ENCODE results near the gene SLCO3A1.

The SLCO3A1 gene

DNA sequence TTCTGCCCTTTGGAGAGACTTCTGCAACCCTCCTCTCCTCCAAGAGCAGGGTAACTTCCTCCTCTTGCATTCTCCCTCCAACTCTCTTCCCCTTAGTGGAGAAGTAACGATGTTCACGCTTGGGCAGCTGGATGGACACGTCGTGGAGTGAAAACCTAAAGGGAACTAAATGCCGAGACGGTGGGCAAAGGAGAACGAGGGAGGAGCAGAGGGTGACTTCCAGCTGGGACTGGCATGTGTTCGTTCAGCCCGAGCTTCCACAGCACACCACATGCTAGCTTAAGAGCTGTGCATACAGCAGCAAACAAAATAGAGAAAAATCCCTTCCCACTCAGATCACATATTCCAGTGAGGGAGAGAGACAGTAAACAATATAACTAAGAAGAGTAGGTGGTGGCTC lies 179.8 kb downstream of the SLCO3A1 start:
- no peak overlapping the region for H3K27ac ChIP-seq (ENCODE audit: low read depth, low read length)

DNA sequence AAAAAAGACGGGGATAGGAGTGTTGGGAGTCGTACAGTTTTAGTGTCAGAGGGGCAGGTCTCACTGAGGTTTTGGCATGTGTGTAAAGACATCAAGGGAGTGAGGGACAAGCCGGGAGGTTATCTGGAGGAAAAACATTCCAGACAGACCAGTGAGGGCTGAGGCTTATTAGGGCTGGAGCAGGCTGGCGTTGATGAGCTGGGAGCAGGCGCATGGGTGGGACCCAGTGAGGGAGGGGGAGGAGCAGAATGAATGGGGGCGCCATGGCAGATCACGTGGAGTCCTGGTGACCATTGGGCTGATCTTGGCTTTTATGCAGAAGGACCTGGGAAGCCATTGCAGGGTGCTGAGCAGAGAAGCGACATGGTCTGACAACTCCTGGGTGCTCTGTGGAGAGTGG lies 180.2 kb downstream of the SLCO3A1 start:
- Histone ChIP-seq H3K4me1 (ENCODE audit: control insufficient read depth, insufficient read depth, low read length) (no peaks in the 10 kb centered on the region), H3K36me3 (ENCODE audit: control insufficient read depth, insufficient read depth, low read length) (no peaks in the 10 kb centered on the region), H3K4me3 (ENCODE audit: low read length) (no peak overlapping the region), H3K9ac (ENCODE audit: low read length) (no peak overlapping the region), H3K27ac (ENCODE audit: low read depth, low read length) (no peak overlapping the region), H3K27me3 (ENCODE audit: control insufficient read depth, insufficient read depth, low read length) (no peaks in the 10 kb centered on the region)

More for the DNA sequence above, 179.8 kb downstream of the SLCO3A1 start:
- H3K36me3 ChIP-seq (ENCODE audit: control insufficient read depth, insufficient read depth, low read length) = no peaks in the 10 kb centered on the region
- H3K9ac ChIP-seq (ENCODE audit: low read length) = no peak overlapping the region
- H3K27me3 ChIP-seq (ENCODE audit: control insufficient read depth, insufficient read depth, low read length) = no peaks in the 10 kb centered on the region
- no peak overlapping the region for H3K4me3 ChIP-seq (ENCODE audit: low read length)
- H3K4me1 ChIP-seq (ENCODE audit: control insufficient read depth, insufficient read depth, low read length) = no peaks in the 10 kb centered on the region

DNA sequence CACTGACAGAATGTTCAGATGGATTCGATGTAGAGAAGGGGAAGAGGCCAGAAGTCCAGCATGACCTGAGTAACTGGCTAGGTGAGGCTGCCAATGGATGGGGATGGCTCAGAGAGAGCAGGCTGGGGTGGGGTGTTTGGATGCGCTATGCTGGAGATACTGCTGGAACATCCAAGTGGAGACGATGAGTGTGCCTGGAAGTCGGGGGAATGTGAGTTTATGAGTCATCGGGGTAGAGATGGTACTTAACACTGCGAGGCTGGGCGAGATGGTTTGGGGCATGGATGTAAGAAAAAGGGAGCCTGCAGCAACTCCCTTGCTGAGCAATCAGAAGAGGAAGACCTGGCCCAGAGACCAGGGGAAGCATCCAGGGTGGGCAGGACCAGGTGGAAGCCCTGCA lies 180.7 kb downstream of the SLCO3A1 start:
- no peaks in the 10 kb centered on the region for H3K36me3 ChIP-seq (ENCODE audit: control insufficient read depth, insufficient read depth, low read length)
- H3K4me1 ChIP-seq (ENCODE audit: control insufficient read depth, insufficient read depth, low read length) = no peaks in the 10 kb centered on the region
- H3K4me3 ChIP-seq (ENCODE audit: low read length) = no peak overlapping the region
- H3K27me3 ChIP-seq (ENCODE audit: control insufficient read depth, insufficient read depth, low read length) = no peaks in the 10 kb centered on the region
- no peak overlapping the region for H3K27ac ChIP-seq (ENCODE audit: low read depth, low read length)
- no peak overlapping the region for H3K9ac ChIP-seq (ENCODE audit: low read length)

DNA sequence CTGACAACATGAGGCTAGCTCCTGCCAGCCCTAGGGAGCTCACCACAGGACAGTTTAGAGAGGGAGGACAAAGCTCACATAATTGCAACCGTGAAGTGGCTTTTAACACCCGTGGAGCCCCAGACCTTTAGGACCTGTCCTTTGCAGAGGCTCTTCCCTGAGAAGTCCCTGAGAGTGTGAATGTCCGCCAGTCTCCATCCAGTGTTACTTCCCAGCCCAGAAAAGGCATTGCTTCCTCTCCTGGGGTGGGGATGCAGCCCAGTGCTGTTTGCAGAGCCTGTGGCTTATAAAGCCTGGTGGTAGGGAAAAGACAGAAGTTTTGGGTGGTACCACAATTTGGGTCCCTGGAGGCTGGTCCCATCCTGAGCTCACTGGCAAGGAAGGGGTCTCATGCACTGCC lies 182.0 kb downstream of the SLCO3A1 start:
- Histone ChIP-seq H3K27me3 (ENCODE audit: control insufficient read depth, insufficient read depth, low read length) (no peaks in the 10 kb centered on the region), H3K9ac (ENCODE audit: low read length) (no peak overlapping the region), H3K4me3 (ENCODE audit: low read length) (no peak overlapping the region), H3K4me1 (ENCODE audit: control insufficient read depth, insufficient read depth, low read length) (no peaks in the 10 kb centered on the region), H3K36me3 (ENCODE audit: control insufficient read depth, insufficient read depth, low read length) (no peaks in the 10 kb centered on the region), H3K27ac (ENCODE audit: low read depth, low read length) (no peak overlapping the region)

DNA sequence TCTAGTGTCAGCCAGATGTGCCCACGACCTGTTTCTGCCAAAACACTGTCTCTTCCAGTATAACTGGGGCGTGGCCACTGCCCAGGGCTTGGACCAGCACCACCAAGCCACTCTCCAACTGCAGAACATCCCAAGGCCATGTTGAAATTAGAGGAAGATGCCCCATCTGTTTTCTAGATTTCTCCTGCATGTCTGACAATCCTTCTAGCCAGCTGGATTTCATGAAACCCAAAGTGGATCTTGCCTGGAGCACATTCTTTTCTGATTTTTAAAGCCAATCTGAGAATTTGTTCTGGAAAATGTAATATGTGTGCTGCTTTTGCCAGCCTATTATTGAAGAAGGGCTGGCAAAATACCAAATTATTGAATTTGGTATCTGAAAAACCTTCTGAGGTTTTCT lies 182.5 kb downstream of the SLCO3A1 start:
- Histone ChIP-seq H3K36me3 (ENCODE audit: control insufficient read depth, insufficient read depth, low read length) (no peaks in the 10 kb centered on the region), H3K27ac (ENCODE audit: low read depth, low read length) (no peak overlapping the region), H3K4me1 (ENCODE audit: control insufficient read depth, insufficient read depth, low read length) (no peaks in the 10 kb centered on the region), H3K9ac (ENCODE audit: low read length) (no peak overlapping the region), H3K27me3 (ENCODE audit: control insufficient read depth, insufficient read depth, low read length) (no peaks in the 10 kb centered on the region), H3K4me3 (ENCODE audit: low read length) (no peak overlapping the region)

DNA sequence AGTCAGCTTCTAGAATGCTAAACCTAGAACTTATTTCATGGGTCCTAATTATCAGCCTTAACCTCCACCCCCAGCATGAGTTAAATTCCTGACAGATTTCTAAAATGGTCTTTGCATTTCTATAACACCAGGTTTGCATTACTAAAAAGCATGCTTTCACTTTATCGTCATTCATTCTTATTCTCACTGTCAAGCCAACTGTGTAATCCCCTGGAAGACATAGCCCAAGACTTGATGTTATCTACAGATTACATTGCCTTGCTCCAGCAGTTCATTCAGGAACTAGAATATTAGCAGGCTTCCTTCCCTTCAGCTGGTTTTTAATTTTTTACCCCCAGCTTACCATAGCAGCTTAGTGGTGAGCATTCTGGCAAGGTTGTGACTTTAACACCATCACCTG lies 184.0 kb downstream of the SLCO3A1 start:
- no peak overlapping the region for H3K9ac ChIP-seq (ENCODE audit: low read length)
- no peaks in the 10 kb centered on the region for H3K4me1 ChIP-seq (ENCODE audit: control insufficient read depth, insufficient read depth, low read length)
- no peaks in the 10 kb centered on the region for H3K36me3 ChIP-seq (ENCODE audit: control insufficient read depth, insufficient read depth, low read length)
- no peaks in the 10 kb centered on the region for H3K27me3 ChIP-seq (ENCODE audit: control insufficient read depth, insufficient read depth, low read length)
- no peak overlapping the region for H3K27ac ChIP-seq (ENCODE audit: low read depth, low read length)
- H3K4me3 ChIP-seq (ENCODE audit: low read length) = no peak overlapping the region

DNA sequence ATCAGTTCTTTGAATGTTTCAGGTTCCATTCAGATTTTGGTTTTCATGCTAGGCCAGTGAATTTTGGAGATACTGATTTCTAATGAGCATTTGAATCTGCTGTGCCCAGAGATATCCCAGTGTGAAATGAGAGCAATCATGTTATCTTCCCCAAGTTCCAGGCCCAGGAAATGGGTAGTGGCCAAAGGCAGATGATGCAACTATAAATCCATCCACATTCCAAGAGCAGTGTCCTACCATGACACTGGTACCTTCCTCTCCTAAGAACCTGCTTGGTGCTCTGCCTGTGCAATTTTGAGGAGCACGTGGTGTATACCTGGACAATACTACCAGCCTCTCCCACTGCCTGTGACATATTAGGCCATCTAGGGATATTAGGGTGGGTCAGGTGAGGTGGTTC lies 186.8 kb downstream of the SLCO3A1 start:
- Histone ChIP-seq H3K4me1 (ENCODE audit: control insufficient read depth, insufficient read depth, low read length) (no peaks in the 10 kb centered on the region), H3K27me3 (ENCODE audit: control insufficient read depth, insufficient read depth, low read length) (no peaks in the 10 kb centered on the region), H3K27ac (ENCODE audit: low read depth, low read length) (no peak overlapping the region), H3K4me3 (ENCODE audit: low read length) (no peak overlapping the region), H3K9ac (ENCODE audit: low read length) (no peak overlapping the region), H3K36me3 (ENCODE audit: control insufficient read depth, insufficient read depth, low read length) (no peaks in the 10 kb centered on the region)

DNA sequence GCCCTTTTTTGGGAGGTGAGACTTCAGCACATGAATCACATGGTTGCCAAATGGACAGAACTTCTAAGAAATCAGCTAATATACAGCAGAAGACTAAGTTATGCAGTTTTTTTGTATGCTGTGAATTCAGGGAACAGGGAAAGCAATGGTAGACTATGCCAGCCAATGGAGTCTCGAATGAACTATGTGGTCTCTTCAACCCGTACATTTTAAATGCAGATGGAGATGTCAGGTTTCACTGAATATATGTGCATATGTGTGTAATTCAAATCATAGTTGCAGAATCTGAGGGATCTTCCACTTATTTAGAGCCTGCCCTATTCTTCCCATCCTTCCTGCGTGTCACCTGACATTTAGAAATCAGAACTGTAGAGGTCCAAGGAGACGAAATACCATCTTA lies 187.9 kb downstream of the SLCO3A1 start:
- Histone ChIP-seq H3K36me3 (ENCODE audit: control insufficient read depth, insufficient read depth, low read length) (no peaks in the 10 kb centered on the region), H3K27me3 (ENCODE audit: control insufficient read depth, insufficient read depth, low read length) (no peaks in the 10 kb centered on the region), H3K4me1 (ENCODE audit: control insufficient read depth, insufficient read depth, low read length) (no peaks in the 10 kb centered on the region), H3K9ac (ENCODE audit: low read length) (no peak overlapping the region), H3K4me3 (ENCODE audit: low read length) (no peak overlapping the region), H3K27ac (ENCODE audit: low read depth, low read length) (no peak overlapping the region)

DNA sequence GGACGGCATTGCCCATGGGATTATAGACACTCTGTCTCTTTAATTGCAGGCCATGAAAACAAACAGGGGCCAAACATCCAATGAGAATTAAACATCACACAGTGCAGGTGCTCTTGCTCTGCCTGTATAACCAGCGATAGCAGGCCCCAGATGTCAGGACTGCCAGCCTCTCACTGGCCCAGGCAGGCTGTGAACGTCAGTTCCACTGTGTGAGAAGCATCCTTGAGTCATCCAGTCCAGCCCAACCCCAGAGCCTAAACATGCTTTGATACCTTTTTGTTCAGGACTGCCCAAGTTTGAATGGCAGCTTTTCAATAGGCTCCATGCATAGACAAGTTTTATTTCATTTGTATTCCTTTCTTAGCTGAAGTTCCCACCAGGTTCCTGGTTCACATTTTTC lies 189.8 kb downstream of the SLCO3A1 start:
- H3K36me3 ChIP-seq (ENCODE audit: control insufficient read depth, insufficient read depth, low read length) = no peaks in the 10 kb centered on the region
- H3K4me1 ChIP-seq (ENCODE audit: control insufficient read depth, insufficient read depth, low read length) = no peaks in the 10 kb centered on the region
- H3K9ac ChIP-seq (ENCODE audit: low read length) = no peak overlapping the region
- H3K4me3 ChIP-seq (ENCODE audit: low read length) = no peak overlapping the region
- no peaks in the 10 kb centered on the region for H3K27me3 ChIP-seq (ENCODE audit: control insufficient read depth, insufficient read depth, low read length)
- H3K27ac ChIP-seq (ENCODE audit: low read depth, low read length) = no peak overlapping the region

DNA sequence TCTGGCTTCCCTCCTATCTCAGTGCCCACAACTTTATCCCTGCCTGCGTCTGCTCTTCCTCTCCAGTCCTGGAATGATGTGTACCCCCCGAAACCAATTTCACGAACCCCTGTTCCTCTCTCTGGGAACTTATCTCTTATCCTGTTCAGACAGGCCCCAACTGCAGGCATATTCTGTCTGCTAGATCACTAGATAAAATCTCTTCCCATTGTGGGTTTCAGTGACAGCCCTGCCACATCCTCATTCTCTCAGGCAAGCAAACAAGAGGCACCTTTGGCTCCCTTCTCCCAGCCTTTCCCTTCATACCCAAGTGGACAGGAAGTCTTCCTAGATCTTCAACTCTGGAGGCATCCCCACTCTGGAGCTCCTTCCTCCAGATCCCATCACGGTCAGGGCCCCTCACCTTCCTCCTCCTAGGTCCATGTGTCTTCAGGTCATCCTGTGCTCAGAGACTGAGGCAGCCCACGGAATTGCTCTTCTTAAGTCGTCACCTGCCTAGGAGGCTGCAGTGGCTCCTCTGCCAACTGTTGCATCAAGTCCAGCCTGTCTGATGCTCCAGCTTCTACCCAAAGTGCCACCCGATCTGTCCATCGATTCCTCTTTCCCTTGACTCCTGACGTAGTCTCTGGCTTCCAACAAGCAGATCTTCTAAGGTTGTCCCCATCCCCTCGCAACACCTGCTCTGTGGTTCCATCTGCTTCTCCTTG lies 190.8 kb downstream of the SLCO3A1 start:
- Histone ChIP-seq H3K36me3 (ENCODE audit: control insufficient read depth, insufficient read depth, low read length) (no peaks in the 10 kb centered on the region), H3K4me3 (ENCODE audit: low read length) (no peak overlapping the region), H3K9ac (ENCODE audit: low read length) (no peak overlapping the region), H3K4me1 (ENCODE audit: control insufficient read depth, insufficient read depth, low read length) (no peaks in the 10 kb centered on the region), H3K27me3 (ENCODE audit: control insufficient read depth, insufficient read depth, low read length) (no peaks in the 10 kb centered on the region), H3K27ac (ENCODE audit: low read depth, low read length) (no peak overlapping the region)

DNA sequence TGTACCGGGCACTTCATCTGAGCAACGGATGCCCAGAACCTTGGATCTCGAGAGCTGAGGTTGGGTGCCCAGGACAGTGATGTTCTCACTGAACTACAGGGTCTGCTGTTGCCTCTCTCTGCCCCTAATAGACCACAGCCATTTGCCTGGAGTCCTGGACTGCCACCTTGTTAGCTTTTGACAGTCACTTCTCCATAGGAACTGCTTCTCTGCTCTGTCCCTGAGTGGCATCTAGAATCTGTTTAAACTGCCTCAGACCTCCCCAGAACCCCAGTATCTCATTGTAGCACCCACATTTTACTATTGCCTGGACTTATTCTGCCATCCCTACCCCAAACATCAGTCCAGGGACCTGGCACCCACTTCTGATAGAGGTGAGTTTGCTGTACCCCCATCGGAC lies 194.4 kb downstream of the SLCO3A1 start:
- H3K36me3 ChIP-seq (ENCODE audit: control insufficient read depth, insufficient read depth, low read length) = no peaks in the 10 kb centered on the region
- no peak overlapping the region for H3K4me3 ChIP-seq (ENCODE audit: low read length)
- H3K27ac ChIP-seq (ENCODE audit: low read depth, low read length) = no peak overlapping the region
- H3K9ac ChIP-seq (ENCODE audit: low read length) = no peak overlapping the region
- no peaks in the 10 kb centered on the region for H3K4me1 ChIP-seq (ENCODE audit: control insufficient read depth, insufficient read depth, low read length)
- H3K27me3 ChIP-seq (ENCODE audit: control insufficient read depth, insufficient read depth, low read length) = no peaks in the 10 kb centered on the region

DNA sequence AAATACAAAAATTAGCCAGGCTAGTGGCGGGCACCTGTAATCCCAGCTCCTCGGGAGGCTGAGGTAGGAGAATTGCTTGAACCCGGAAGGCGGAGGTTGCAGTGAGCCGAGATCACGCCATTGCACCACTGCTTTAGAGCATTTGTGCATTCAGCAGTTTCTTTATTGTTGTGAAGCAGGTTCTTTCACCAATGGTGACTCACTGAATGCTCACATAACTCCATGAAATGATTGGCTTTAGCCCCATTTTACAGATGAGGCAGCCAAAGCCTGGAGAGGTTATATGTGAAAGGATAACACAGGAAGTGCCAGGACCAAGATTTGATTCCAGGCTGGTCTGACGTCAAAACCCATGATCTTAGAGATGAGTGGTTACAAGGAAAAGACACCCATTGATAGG lies 195.2 kb downstream of the SLCO3A1 start:
- H3K4me3 ChIP-seq (ENCODE audit: low read length) = no peak overlapping the region
- H3K9ac ChIP-seq (ENCODE audit: low read length) = no peak overlapping the region
- H3K27me3 ChIP-seq (ENCODE audit: control insufficient read depth, insufficient read depth, low read length) = no peaks in the 10 kb centered on the region
- no peaks in the 10 kb centered on the region for H3K36me3 ChIP-seq (ENCODE audit: control insufficient read depth, insufficient read depth, low read length)
- H3K4me1 ChIP-seq (ENCODE audit: control insufficient read depth, insufficient read depth, low read length) = no peaks in the 10 kb centered on the region
- H3K27ac ChIP-seq (ENCODE audit: low read depth, low read length) = no peak overlapping the region

DNA sequence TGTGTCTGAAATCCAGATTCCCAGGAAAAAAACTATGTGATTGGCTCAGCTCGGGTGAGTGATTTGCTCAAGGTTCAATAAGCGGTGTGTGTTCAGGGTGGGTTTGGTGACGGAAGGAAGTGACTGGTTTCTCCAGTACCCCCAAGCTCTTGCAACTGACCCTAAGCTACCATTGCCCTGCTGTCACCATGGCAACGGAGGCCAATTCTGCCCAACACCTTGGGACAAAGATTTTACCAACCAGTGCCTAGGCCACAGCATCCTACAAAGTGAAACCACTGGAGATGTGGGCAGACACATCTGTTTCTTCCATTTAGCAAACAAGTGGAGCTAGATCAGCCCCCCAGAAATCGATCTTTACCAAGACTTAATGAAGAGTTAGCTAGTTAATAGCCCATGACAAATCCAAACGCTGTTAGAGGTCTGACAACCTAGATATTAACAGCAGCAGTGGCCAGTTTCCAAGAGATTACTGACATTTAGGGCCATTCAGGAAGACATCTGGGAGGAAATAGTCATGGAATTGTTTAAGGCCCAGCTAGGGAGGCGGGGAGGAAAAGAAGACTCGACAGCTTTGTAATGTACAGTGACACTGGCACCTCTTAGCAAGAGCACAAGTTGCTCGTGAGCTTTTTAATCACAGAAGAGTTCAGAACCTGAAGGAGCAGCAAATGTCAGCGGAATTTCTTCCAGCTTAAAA lies 195.9 kb downstream of the SLCO3A1 start:
- H3K27me3 ChIP-seq (ENCODE audit: control insufficient read depth, insufficient read depth, low read length) = no peaks in the 10 kb centered on the region
- no peak overlapping the region for H3K27ac ChIP-seq (ENCODE audit: low read depth, low read length)
- no peak overlapping the region for H3K9ac ChIP-seq (ENCODE audit: low read length)
- H3K4me3 ChIP-seq (ENCODE audit: low read length) = no peak overlapping the region
- no peaks in the 10 kb centered on the region for H3K36me3 ChIP-seq (ENCODE audit: control insufficient read depth, insufficient read depth, low read length)
- H3K4me1 ChIP-seq (ENCODE audit: control insufficient read depth, insufficient read depth, low read length) = no peaks in the 10 kb centered on the region

All from rectal smooth muscle tissue (tissue), 1 donor.